Measurements from ENCODE around the gene CAPN3. TPM values are rescaled to one million over a fixed set of nuclear protein-coding genes. Genes with fewer than 3 reads are reported as not detected.

The CAPN3 gene
- total RNA-seq, 4 donors from 2014 or later = 17.0 to 35.2 (median 19.3) TPM

DNA sequence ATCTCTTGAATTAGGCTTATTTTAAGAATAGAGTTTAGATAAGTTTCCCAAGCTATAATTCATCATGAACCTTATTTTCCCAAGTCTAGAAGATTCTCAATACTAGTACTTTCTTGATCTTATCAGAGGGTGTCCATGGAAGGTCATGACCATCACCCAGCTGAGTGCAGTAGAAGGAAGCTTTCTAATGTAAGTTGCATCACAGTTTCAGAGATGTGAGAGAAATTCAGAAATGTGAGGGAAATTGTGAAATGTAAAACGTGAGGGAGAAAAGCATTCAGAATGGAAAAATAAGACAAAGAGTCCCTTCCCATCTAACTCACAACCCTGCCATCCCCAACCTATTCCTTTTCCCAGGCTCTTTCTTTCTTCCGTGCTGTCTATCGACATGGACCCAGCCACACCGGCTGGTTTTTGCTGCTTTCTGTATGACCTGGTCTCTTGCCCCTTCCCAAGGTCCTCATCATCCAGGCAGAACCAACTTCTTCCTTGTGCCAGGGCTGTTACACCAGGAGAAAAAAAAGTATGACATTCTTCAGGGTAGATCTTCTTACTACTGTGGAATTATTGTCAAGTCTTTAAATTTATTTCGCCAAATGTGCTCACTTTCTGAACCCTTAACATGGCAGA is 6.7 kb downstream of the CAPN3 start:
- DNase-seq = no peak
- Histone ChIP-seq H3K4me3 (no peak overlapping the region), H3K4me1 (no peaks in the 10 kb centered on the region), H3K36me3 (no peaks in the 10 kb centered on the region), H3K9me3 (no peaks in the 10 kb centered on the region), H3K27me3 (no peaks in the 10 kb centered on the region), H3K27ac (no peak overlapping the region)
- intact Hi-C loops (cut with DNase I; ENCODE audit: low total_unique reads) = no loop called here
- in situ Hi-C loops (cut with MboI; ENCODE audit: low pct_ligation_motif_present in 1 of 4, low pct_unique_long_range_greater_than_20kb in 1 of 4, low sequenced_read_pairs in 3 of 4) = no loop called here
- TF ChIP-seq POLR2AphosphoS5 (IDR thresholded peaks at IDR 0.05) = no peak
- TF ChIP-seq, protein P1, sequence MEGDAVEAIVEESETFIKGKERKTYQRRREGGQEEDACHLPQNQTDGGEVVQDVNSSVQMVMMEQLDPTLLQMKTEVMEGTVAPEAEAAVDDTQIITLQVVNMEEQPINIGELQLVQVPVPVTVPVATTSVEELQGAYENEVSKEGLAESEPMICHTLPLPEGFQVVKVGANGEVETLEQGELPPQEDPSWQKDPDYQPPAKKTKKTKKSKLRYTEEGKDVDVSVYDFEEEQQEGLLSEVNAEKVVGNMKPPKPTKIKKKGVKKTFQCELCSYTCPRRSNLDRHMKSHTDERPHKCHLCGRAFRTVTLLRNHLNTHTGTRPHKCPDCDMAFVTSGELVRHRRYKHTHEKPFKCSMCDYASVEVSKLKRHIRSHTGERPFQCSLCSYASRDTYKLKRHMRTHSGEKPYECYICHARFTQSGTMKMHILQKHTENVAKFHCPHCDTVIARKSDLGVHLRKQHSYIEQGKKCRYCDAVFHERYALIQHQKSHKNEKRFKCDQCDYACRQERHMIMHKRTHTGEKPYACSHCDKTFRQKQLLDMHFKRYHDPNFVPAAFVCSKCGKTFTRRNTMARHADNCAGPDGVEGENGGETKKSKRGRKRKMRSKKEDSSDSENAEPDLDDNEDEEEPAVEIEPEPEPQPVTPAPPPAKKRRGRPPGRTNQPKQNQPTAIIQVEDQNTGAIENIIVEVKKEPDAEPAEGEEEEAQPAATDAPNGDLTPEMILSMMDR (IDR thresholded peaks at IDR 0.05) = no peak
- 88 to 92% methylated on average over 4 to 5 of the region's 5 CpGs for WGBS, 2 donors (ENCODE audit: low coverage in 1 of 2)

GRCh38 chr15:42367041-42367440 is 7.7 kb downstream of the CAPN3 start:
- 64 to 85% methylated on average over 2 to 5 of the region's 5 CpGs for WGBS, 2 donors (ENCODE audit: low coverage in 1 of 2)
- TF ChIP-seq, protein P1 (IDR thresholded peaks at IDR 0.05) = no peak
- TF ChIP-seq EP300 (IDR thresholded peaks at IDR 0.05; ENCODE audit: low read depth) = no peak
- no peak for TF ChIP-seq POLR2AphosphoS5 (IDR thresholded peaks at IDR 0.05)
- TF ChIP-seq POLR2A (IDR thresholded peaks at IDR 0.05) = no peak
- Histone ChIP-seq H3K4me1 (no peaks in the 10 kb centered on the region), H3K27me3 (no peaks in the 10 kb centered on the region), H3K36me3 (no peaks in the 10 kb centered on the region), H3K4me3 (no peak overlapping the region), H3K9me3 (no peaks in the 10 kb centered on the region), H3K27ac (no peak overlapping the region)
- DNase-seq = no peak
- intact Hi-C loops (cut with DNase I; ENCODE audit: low total_unique reads) (no loop called here), in situ Hi-C loops (cut with MboI; ENCODE audit: low pct_ligation_motif_present in 1 of 4, low pct_unique_long_range_greater_than_20kb in 1 of 4, low sequenced_read_pairs in 3 of 4) (no loop called here)

GRCh38 chr15:42368096-42368495 is 8.8 kb downstream of the CAPN3 start:
- Histone ChIP-seq H3K27me3 (no peaks in the 10 kb centered on the region), H3K36me3 (no peaks in the 10 kb centered on the region), H3K4me1 (no peaks in the 10 kb centered on the region), H3K27ac (no peak overlapping the region), H3K4me3 (no peak overlapping the region), H3K9me3 (no peaks in the 10 kb centered on the region)
- in situ Hi-C loops (cut with MboI; ENCODE audit: low pct_ligation_motif_present in 1 of 4, low pct_unique_long_range_greater_than_20kb in 1 of 4, low sequenced_read_pairs in 3 of 4) = no loop called here
- no peak for DNase-seq
- intact Hi-C loops (cut with DNase I; ENCODE audit: low total_unique reads) = no loop called here
- 82 to 85% methylated on average over 3 of the region's 3 CpGs for WGBS, 2 donors (ENCODE audit: low coverage in 1 of 2)
- TF ChIP-seq EP300 (IDR thresholded peaks at IDR 0.05; ENCODE audit: low read depth) = no peak
- TF ChIP-seq, protein P1 (IDR thresholded peaks at IDR 0.05) = no peak
- no peak for TF ChIP-seq POLR2A (IDR thresholded peaks at IDR 0.05)
- TF ChIP-seq POLR2AphosphoS5 (IDR thresholded peaks at IDR 0.05) = no peak

GRCh38 chr15:42371096-42371495 is 11.8 kb downstream of the CAPN3 start:
- no peaks in the 10 kb centered on the region for H3K27me3 ChIP-seq
- H3K36me3 ChIP-seq = no peaks in the 10 kb centered on the region
- in situ Hi-C loops (cut with MboI; ENCODE audit: low pct_ligation_motif_present in 1 of 4, low pct_unique_long_range_greater_than_20kb in 1 of 4, low sequenced_read_pairs in 3 of 4) (no loop called here), intact Hi-C loops (cut with DNase I; ENCODE audit: low total_unique reads) (no loop called here)
- H3K27ac ChIP-seq = no peak overlapping the region
- H3K4me1 ChIP-seq = no peaks in the 10 kb centered on the region
- no peaks in the 10 kb centered on the region for H3K9me3 ChIP-seq
- DNase-seq = no peak
- 66 to 77% methylated on average over 2 of the region's 2 CpGs for WGBS, 2 donors (ENCODE audit: low coverage in 1 of 2)
- H3K4me3 ChIP-seq = no peak overlapping the region
- TF ChIP-seq, protein P1 (IDR thresholded peaks at IDR 0.05) = no peak
- no peak for TF ChIP-seq POLR2AphosphoS5 (IDR thresholded peaks at IDR 0.05)
- TF ChIP-seq EP300 (IDR thresholded peaks at IDR 0.05; ENCODE audit: low read depth) = no peak
